Suppressor macrophage treated with lipopolysaccharide for 4 hours (primary cell): Measurements from ENCODE around the gene SLC37A3.

Experiments used
- DNase-seq: peaks from one replicate; pipeline ENCODE4 v3.0.0-alpha.2; 2020

The SLC37A3 gene

GRCh38 chr7:140310337-140311002, 87.9 kb downstream of the SLC37A3 start:
- peak; percentile 23 for DNase-seq

GRCh38 chr7:140308060-140308459, 90.3 kb downstream of the SLC37A3 start:
- no peak for DNase-seq

DNA sequence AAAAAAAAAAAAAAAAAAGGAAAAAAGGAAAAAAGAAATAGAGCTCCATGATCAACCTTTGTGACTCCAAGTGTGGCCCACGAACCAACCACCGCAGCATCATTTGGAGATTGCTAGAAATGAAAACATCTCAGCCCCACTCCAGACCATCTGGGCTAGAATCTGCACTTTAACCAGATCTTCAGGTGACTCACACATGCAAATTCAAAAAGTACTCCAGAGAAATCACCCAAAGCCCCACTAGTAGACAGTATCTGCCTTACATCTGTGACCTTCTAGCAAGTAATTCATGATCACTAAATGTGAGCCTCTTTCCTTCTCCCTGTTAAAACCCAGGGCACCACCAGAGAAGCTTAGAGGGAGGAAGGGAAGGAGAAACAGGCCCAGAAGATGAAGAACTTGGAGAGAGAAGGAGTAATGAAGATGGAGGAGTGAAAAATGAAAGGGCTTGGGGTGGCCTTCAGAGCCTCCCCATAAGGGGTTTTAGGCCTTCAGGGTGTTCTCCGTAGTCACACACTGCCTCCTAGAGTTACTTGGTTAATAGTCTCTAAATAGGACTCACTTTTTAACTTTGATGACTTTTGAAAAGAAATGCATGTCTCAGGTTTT, 94.0 kb downstream of the SLC37A3 start:
- DNase-seq = peak; percentile 50

- peak; percentile 24 for DNase-seq
Measured at GRCh38 chr7:140300243-140301136, 97.8 kb downstream of the SLC37A3 start.

DNA sequence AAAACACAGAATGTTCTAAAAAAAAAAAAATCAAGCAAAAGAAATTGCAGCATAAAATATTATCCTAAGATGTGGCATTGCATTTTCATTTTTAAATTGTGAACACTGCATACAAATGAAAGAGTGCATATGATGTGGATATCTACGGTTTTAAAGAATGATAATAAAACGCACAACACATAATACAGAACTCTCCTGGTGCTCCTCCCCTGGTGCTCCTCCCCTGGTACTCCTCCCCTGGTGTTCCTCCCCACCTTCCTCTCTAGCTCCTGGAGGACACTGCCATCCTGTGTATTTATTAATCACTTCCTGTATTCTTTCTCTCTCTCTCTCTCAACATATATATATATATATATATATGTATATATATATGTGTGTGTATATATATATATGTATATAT, 100.1 kb downstream of the SLC37A3 start:
- no peak for DNase-seq

DNA sequence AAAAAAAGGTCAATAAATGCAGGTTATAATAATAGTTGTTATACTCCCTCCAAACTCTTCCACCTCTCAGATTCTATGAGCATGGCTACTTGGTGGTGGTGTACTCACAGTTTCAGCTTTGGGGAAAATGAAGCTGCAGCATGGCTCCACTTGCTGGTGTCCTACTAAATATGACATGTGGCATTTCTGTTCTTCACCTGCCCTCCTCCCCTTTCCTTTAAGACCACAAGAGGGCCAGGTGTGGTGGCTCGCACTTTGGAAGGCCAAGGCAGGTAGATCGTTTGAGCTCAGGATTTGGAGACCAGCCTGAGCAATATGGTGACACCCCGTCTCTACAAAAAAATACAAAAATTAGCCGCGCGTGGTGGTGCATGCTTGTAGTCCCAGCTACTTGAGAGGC, 101.1 kb downstream of the SLC37A3 start:
- no peak for DNase-seq

DNA sequence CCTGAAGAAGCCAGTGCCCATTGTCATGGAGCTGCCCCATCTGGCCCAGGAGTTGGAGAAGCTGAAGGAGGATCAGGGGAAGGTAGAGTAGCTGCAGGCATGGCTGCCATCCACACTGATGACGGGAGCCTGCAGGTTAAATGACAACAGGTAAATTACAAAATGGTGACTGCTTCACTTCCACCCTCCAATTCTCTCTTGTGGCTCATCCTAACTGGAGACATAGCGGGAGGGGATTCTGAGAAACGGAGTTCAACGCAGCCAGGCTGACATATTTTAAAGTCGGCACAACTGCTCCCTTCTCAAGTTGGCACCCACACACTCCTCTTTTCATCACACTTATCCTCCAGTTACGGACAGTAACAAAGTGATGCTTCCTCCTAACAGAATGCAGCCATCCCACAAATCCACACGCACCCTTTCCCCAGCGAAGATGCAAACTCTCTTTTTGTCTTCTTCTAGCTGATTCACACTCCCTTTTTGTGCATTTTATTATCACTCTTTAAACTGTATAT, 103.0 kb downstream of the SLC37A3 start:
- DNase-seq = no peak

GRCh38 chr7:140294454-140294853, 103.9 kb downstream of the SLC37A3 start:
- peak; percentile 23 for DNase-seq

DNA sequence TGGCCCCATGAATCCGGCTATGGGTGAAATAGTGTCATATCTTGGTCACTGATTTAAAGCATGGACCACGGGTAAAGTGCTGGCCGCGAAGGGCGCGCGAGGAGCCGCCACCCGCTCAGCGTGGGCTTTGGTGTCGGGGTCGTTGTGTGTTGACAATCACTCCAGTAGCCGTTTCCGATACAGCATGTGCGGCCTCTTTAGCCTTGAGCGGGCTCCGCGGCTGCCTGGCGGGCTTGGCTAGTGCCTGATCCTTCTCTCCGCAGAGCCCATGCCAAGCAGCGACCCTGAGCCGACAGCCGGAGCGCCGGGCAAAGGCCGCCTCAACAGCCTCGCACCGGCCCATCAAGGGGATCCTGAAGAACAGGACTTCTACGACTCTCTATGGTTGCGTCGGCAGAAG, 105.9 kb downstream of the SLC37A3 start:
- DNase-seq = no peak

DNA sequence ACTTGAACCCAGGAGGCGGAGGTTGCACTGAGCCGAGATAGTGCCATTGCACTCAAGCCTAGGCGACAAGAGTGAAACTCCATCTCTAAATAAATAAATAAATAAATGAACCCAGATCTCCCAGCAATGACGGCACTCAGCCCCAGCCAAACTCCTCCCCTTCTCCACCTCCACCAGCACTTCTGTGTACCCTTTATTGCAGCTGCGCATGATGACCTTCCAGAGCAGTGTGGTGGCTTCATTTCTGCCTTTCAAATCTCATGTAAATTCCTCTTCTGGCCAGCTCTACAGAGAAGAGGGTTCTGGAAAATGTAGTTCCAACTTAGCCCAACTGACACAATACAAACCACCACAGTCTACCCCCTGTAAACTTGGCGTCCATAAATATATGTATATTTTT, 108.5 kb downstream of the SLC37A3 start:
- DNase-seq = no peak

DNA sequence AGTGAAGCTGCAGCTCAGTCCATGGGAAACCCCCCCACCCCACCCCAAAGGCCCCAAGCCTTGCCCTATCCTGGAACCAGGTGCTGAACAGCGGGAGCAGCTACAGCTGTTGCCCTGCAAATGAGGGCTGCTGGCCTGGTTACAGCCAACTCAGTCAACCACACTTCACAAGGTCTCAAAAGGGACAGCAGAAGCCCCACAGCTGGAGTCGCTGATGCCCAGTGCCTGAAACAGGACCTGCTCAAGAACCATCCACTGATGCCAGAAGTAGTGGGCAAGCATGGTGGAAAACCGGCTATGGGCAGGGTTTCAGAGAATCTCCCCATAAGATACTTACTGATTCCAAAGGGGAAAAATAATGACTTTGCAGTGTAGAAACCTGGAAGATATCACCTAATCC, 110.3 kb downstream of the SLC37A3 start:
- DNase-seq = no peak

DNA sequence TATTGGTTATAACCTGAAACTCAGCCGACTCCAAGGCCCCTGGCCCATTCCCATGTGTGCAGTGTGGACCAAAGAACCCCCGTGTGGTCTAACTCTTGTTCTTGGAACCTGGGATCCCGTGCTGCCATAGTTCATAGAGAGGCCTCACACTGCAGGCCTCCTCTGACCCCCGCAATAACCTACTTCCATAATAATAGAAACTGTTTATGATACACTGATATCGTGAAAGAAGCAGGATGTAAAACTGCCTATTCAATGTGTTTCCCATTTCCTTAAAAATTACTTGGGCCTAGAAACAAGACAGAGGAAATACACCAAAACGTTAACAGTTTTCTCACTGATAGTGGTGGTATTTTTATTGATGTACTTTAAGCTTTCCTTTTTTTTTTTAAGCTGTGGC, 112.4 kb downstream of the SLC37A3 start:
- DNase-seq = no peak

GRCh38 chr7:140284062-140284461, 114.3 kb downstream of the SLC37A3 start:
- DNase-seq = no peak
